Endodermal cell (in vitro differentiated cells): ENCODE results near the gene SEMA3B. TPM values are rescaled to one million over a fixed set of nuclear protein-coding genes. Genes with fewer than 3 reads are reported as not detected.

Experiments
- DNase-seq: peaks from one replicate; pipeline ENCODE4 v3.0.0-alpha.2; 2017
- H3K27ac ChIP-seq: 2 replicates; pipeline ENCODE4 v1.5.1; 2013; ENCODE audit warnings: mild to moderate bottlenecking, low read depth, low read length, moderate library complexity
- H3K27me3 ChIP-seq: 2 replicates; pipeline ENCODE4 v1.6.1; 2013; ENCODE audit warnings: mild to moderate bottlenecking, low read length, moderate library complexity; ENCODE audit not compliant: insufficient read depth, control insufficient read depth, poor library complexity, severe bottlenecking
- H3K36me3 ChIP-seq: 2 replicates; pipeline ENCODE4 v1.7.0; 2013; ENCODE audit warnings: mild to moderate bottlenecking, low read length, moderate library complexity; ENCODE audit not compliant: control insufficient read depth, insufficient read depth
- H3K4me1 ChIP-seq: one replicate; pipeline ENCODE4 v1.7.0; 2013; ENCODE audit warnings: low read length; ENCODE audit not compliant: control insufficient read depth, insufficient read depth
- H3K4me3 ChIP-seq: 2 replicates; pipeline ENCODE4 v1.5.1; 2013; ENCODE audit warnings: mild to moderate bottlenecking, low read length, moderate library complexity
- H3K9ac ChIP-seq: 2 replicates; pipeline ENCODE4 v1.6.1; 2013; ENCODE audit warnings: mild to moderate bottlenecking, low read length, moderate library complexity; ENCODE audit not compliant: poor library complexity, severe bottlenecking; ENCODE audit errors: extremely low read depth
- H3K9me3 ChIP-seq: 2 replicates; pipeline ENCODE4 v1.6.1; 2013; ENCODE audit warnings: mild to moderate bottlenecking, low read length, moderate library complexity; ENCODE audit not compliant: control insufficient read depth
- H3K27ac Mint-ChIP-seq: 2 replicates; pipeline ENCODE4 v1.8.0; 2020; ENCODE audit warnings: mixed read lengths
- H3K27me3 Mint-ChIP-seq: 2 replicates; pipeline ENCODE4 v1.8.0; 2021; ENCODE audit warnings: mild to moderate bottlenecking, mixed read lengths; ENCODE audit not compliant: insufficient read depth
- H3K36me3 Mint-ChIP-seq: 2 replicates; pipeline ENCODE4 v1.8.0; 2020; ENCODE audit warnings: low read depth, mixed read lengths
- H3K4me1 Mint-ChIP-seq: 2 replicates; pipeline ENCODE4 v1.8.0; 2020; ENCODE audit warnings: mixed read lengths
- H3K4me3 Mint-ChIP-seq: 2 replicates; pipeline ENCODE4 v1.8.0; 2020; ENCODE audit warnings: mild to moderate bottlenecking, moderate library complexity, mixed read lengths
- H3K9me3 Mint-ChIP-seq: 2 replicates; pipeline ENCODE4 v1.8.0; 2020; ENCODE audit warnings: mild to moderate bottlenecking, mixed read lengths
- CTCF ChIP-seq: fragments of 200-600 bp; sonication (generic); conservative IDR thresholded peaks from 2 replicates; pipeline ENCODE4 v1.5.0; 2021; ENCODE audit warnings: antibody characterized with exemption, mild to moderate bottlenecking
- WGBS, 2 experiments: methylation state at CpG; one replicate each; pipeline versions ENCODE4 v1.1.5 to v1.1.7; 2013; ENCODE audit warnings: missing lambda C conversion rate in 2 of 2, mixed read lengths in 1 of 2; ENCODE audit not compliant: insufficient coverage in 1 of 2, insufficient read length in 1 of 2; 5-methylcytosine and 5-hydroxymethylcytosine counted together
- total RNA-seq, 2 donors: library from RNA; stranded (reverse); fragmentation: NEBNext Ultra II Directional in 1 of 2; extraction: Animal tissue kit (Norgen Biotek cat#: 25700) in 1 of 2; gene quantifications; 2 replicates in 1 of 2; 3 replicates in 1 of 2; pipeline ENCODE4 v1.2.1, GENCODE V29; 2021

SEMA3B gene
- total RNA-seq, 2 donors from 2014 or later = 6.5 to 10.3 TPM

GRCh38 chr3:50237754-50238548, 31.0 kb upstream of the SEMA3B start:
- TF ChIP-seq CTCF = no peak
- Histone ChIP-seq H3K9me3 (no peaks in the 10 kb centered on the region), H3K9ac (peak overlapping the region; percentile 81), H3K36me3 (peaks cover 5% of the 10 kb centered on the region), H3K4me3 (peak overlapping the region; percentile 94), H3K27me3 (no peaks in the 10 kb centered on the region), H3K27ac (peak overlapping the region; percentile 30), H3K4me1 (peaks cover 41% of the 10 kb centered on the region)
- 7 to 9% methylated on average over 10 to 31 of the region's 31 CpGs for WGBS, 2 experiments
- Mint-ChIP-seq H3K27ac (peak overlapping the region; percentile 95), H3K36me3 (peaks cover 5% of the 10 kb centered on the region), H3K4me3 (peak overlapping the region; percentile 96), H3K27me3 (no peaks in the 10 kb centered on the region), H3K9me3 (no peaks in the 10 kb centered on the region), H3K4me1 (peaks cover 55% of the 10 kb centered on the region)
- peak; percentile 90 for DNase-seq

GRCh38 chr3:50238549-50239026, 30.4 kb upstream of the SEMA3B start:
- H3K27me3 Mint-ChIP-seq = no peaks in the 10 kb centered on the region
- 95 to 98% methylated on average over 7 of the region's 7 CpGs for WGBS, 2 experiments
- Histone ChIP-seq H3K9me3 (no peaks in the 10 kb centered on the region), H3K36me3 (peaks cover 11% of the 10 kb centered on the region), H3K4me3 (peak overlapping the region; percentile 94), H3K4me1 (peaks cover 42% of the 10 kb centered on the region), H3K27me3 (no peaks in the 10 kb centered on the region), H3K9ac (no peak overlapping the region), H3K27ac (peak overlapping the region; percentile 30)
- H3K9me3 Mint-ChIP-seq = no peaks in the 10 kb centered on the region
- peak overlapping the region; percentile 96 for H3K4me3 Mint-ChIP-seq
- H3K36me3 Mint-ChIP-seq = peaks cover 7% of the 10 kb centered on the region
- H3K27ac Mint-ChIP-seq = peak overlapping the region; percentile 95
- no peak for DNase-seq
- H3K4me1 Mint-ChIP-seq = peaks cover 51% of the 10 kb centered on the region
- peak; percentile 40 for TF ChIP-seq CTCF

DNA sequence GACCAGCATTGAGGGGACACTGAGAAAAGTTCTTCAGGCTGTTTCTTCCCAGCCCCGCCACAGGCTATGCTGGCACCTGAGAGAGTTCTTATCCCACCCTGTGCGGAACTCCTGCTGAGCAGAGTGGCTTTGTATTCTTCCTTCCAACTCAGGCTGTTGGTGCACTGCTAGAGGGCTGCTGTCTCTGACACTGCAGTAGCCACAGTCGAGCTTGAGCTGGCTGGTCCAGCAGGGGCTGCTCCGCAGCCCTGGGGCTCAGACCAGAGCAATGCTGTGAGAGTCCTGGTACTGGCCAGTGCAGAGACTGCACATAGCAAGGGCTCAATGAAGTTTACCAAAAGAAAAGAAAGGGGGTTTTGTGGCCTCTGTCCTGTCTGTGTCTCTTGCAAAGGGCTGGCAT, 29.3 kb upstream of the SEMA3B start:
- peaks cover 50% of the 10 kb centered on the region for H3K4me1 Mint-ChIP-seq
- H3K27me3 ChIP-seq = no peaks in the 10 kb centered on the region
- peak overlapping the region; percentile 96 for H3K4me3 Mint-ChIP-seq
- peaks cover 42% of the 10 kb centered on the region for H3K4me1 ChIP-seq
- peak overlapping the region; percentile 12 for H3K27ac ChIP-seq
- peaks cover 14% of the 10 kb centered on the region for H3K36me3 Mint-ChIP-seq
- 71 to 80% methylated on average over 4 of the region's 4 CpGs for WGBS, 2 experiments
- no peak overlapping the region for H3K9ac ChIP-seq
- DNase-seq = peak; percentile 74
- H3K4me3 ChIP-seq = no peak overlapping the region
- H3K9me3 Mint-ChIP-seq = no peaks in the 10 kb centered on the region
- no peaks in the 10 kb centered on the region for H3K27me3 Mint-ChIP-seq
- peaks cover 18% of the 10 kb centered on the region for H3K36me3 ChIP-seq
- H3K9me3 ChIP-seq = no peaks in the 10 kb centered on the region
- peak overlapping the region; percentile 95 for H3K27ac Mint-ChIP-seq
- no peak for TF ChIP-seq CTCF
